GM12875 (cell line): ENCODE data around the gene SLC25A46.
A peak's percentile ranks its signal among the peaks of the same experiment; 100 is the strongest.

ENCODE experiments used
- H3K4me3 ChIP-seq: one replicate; pipeline ENCODE4 v1.5.1; 2011; ENCODE audit warnings: low read depth, low read length, control low read depth
- TF ChIP-seq, protein P1 (sequence below): IDR thresholded peaks from 2 replicates; pipeline ENCODE4 v1.5.1; 2011; ENCODE audit warnings: low read depth, mild to moderate bottlenecking, control low read depth, inconsistent platforms, low read length, moderate library complexity, borderline replicate concordance; ENCODE audit not compliant: insufficient read depth

SLC25A46 gene

DNA sequence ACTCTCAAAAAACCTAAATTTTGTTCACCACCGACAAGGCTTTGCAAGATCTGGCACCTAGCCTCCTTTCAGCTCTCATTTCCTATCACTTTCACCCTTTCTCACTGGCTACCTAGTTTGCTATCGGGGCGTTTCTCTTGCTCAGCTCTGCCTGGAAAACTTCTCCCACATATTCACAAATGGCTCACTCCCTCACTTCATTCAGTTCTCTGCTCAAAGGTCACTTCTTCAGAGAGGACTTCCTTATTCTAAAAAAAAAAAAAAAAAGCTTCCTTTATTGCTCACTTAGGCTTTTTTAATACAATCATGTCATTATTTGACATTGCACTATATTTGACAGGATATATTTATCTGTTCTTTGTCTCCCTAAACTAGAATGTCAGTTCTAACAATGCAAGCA lies 2.1 kb upstream of the SLC25A46 start:
- H3K4me3 ChIP-seq, result no peak overlapping the region
- TF ChIP-seq, protein P1, sequence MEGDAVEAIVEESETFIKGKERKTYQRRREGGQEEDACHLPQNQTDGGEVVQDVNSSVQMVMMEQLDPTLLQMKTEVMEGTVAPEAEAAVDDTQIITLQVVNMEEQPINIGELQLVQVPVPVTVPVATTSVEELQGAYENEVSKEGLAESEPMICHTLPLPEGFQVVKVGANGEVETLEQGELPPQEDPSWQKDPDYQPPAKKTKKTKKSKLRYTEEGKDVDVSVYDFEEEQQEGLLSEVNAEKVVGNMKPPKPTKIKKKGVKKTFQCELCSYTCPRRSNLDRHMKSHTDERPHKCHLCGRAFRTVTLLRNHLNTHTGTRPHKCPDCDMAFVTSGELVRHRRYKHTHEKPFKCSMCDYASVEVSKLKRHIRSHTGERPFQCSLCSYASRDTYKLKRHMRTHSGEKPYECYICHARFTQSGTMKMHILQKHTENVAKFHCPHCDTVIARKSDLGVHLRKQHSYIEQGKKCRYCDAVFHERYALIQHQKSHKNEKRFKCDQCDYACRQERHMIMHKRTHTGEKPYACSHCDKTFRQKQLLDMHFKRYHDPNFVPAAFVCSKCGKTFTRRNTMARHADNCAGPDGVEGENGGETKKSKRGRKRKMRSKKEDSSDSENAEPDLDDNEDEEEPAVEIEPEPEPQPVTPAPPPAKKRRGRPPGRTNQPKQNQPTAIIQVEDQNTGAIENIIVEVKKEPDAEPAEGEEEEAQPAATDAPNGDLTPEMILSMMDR, result no peak

DNA sequence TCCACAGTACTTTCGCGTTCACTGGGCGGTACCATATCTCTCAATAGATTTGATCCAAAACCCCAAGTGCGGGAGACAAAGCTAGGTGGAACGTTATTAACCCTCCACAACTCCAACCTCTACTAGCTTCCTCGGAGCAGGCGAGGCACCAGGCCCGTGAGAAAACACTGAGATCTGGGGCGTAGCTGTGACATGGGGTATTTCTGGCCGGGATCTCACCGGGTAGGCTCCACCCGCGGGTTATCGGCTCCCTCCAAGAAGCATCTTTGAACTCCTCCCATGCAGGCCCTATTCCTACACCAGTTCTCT lies 350 bp upstream of the SLC25A46 start:
- H3K4me3 ChIP-seq, result peak overlapping the region; percentile 81
- TF ChIP-seq, protein P1, result no peak

DNA sequence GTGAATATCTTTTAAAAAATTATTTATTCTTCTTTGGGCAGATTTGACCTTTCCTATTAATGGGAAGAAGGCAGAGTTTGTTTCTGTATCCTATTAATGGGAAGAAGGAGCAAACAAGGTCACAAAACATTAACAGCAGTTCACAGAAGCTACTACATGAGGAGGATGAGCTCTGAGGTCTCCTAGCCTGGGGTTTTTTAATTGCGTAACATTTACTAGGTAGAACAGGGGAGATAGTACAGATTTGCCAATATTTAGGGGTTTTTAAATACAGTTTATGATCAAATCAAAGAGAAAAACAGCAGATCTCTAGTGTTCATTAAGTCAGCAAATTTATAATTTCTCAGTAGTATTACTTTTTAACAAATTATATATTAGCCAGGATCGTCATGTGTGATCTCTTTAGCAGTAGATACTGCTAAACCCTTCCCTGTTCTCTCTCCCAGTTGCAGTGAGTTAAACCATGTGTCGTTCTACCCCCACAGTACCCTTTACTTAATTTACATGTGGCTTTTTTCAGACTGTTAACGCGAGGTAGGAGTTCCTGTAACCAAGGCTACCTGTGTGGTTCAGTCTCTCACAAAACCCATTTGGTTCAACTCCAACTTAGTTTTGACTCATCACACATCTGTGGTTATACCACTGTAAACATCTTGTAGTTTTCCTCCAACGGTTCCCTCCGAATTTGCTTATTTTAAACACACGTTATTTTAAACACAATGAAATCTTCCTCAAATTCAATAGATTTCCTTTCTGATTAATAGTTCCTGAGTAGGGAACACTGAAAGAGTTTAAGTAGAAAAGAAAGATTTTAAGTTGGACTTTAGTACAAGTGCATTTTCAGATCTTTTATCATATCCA lies 13.3 kb downstream of the SLC25A46 start:
- TF ChIP-seq, protein P1, result no peak
- H3K4me3 ChIP-seq, result no peak overlapping the region

DNA sequence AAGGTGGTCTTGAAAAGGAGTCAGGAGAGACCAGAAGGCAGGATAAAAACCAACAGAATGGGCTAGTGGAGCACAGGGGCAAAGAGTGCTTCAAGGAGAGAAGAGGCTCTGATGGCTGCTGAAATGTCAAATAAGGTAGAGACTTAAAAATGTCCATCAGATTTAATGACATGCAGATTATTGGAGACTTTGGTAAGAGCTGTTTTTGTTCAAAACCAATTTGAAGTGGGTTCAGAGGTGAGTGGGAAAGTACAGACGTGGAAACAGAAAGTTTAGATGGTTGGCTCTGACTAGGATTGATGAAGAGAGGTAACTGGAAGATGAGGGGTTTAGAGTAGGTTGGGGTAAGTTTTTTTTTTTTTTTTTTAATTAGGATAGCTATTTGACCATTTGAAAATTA lies 14.1 kb downstream of the SLC25A46 start:
- TF ChIP-seq, protein P1, result no peak

GRCh38 chr5:110753600-110753999 lies 14.8 kb downstream of the SLC25A46 start:
- TF ChIP-seq, protein P1, result no peak
- no peak overlapping the region for H3K4me3 ChIP-seq

More for the DNA sequence above, 14.1 kb downstream of the SLC25A46 start:
- H3K4me3 ChIP-seq, result no peak overlapping the region

DNA sequence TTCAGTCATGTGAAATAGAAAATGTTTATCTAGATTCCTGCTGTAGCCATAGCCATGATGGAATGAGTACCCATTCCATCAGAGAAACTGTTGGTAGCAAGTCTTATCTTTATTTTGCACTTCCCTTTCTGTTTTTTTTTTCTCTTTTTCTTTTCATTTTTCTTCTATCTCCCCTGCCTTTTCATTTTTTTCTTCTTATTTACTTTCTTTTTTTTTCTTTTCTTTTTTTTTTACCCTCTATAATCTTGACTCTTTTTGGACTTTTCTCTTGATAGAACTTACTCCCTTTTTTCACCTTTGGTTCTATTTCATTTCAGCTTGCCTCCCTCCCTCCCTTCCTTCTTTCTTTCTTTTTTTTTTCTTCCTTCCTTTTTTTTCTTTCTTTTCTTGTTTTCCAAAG lies 15.4 kb downstream of the SLC25A46 start:
- H3K4me3 ChIP-seq, result no peak overlapping the region

More for the DNA sequence above, 15.4 kb downstream of the SLC25A46 start:
- TF ChIP-seq, protein P1, result no peak
